Skeletal muscle tissue (tissue), 4 donors: Measurements from ENCODE around the gene LGALS4. TPM values are rescaled to one million over a fixed set of nuclear protein-coding genes. Genes with fewer than 3 reads are reported as not detected.
"Not testable (repeated sequence)": the region's sequence is repeated elsewhere in the genome, so short reads cannot be mapped to it uniquely, and the experiment has no call there.

Source experiments
- H3K27ac ChIP-seq: one replicate; pipeline ENCODE4 v1.7.0; 2013; ENCODE audit warnings: mild to moderate bottlenecking, low read depth, low read length, inconsistent platforms
- H3K27me3 ChIP-seq, 3 donors: one replicate each; pipeline ENCODE4 v1.7.0; 2013; ENCODE audit warnings: low read length in 3 of 3; ENCODE audit not compliant: control insufficient read depth in 3 of 3, insufficient read depth in 3 of 3
- H3K36me3 ChIP-seq, 3 donors: one replicate each; pipeline ENCODE4 v1.7.0; 2013; ENCODE audit warnings: low read length in 3 of 3; ENCODE audit not compliant: control insufficient read depth in 3 of 3, insufficient read depth in 3 of 3
- H3K4me1 ChIP-seq, 3 donors: one replicate each; pipeline ENCODE4 v1.7.0; 2013; ENCODE audit warnings: low read length in 3 of 3, mild to moderate bottlenecking in 3 of 3; ENCODE audit not compliant: control insufficient read depth in 3 of 3, insufficient read depth in 3 of 3
- H3K4me3 ChIP-seq, 3 donors: one replicate each; pipeline ENCODE4 v1.7.0; 2013; ENCODE audit warnings: low read length in 3 of 3
- H3K9ac ChIP-seq, 3 donors: one replicate each; pipeline ENCODE4 v1.7.0; 2013; ENCODE audit warnings: low read length in 3 of 3, mild to moderate bottlenecking in 3 of 3, moderate library complexity in 2 of 3, low read depth in 1 of 3
- H3K9me3 ChIP-seq, 3 donors: one replicate each; pipeline ENCODE4 v1.7.0; 2013; ENCODE audit warnings: low read length in 3 of 3; ENCODE audit not compliant: control insufficient read depth in 3 of 3
- total RNA-seq: library from RNA; depleted of rRNA; stranded (reverse); fragments of >200 nt; gene quantifications from one replicate; pipeline ENCODE4 v1.2.3, GENCODE V29; 2014
- donor health status: Osteomylitis.

Gene LGALS4
- total RNA-seq, 1 donor from 2014 or later: not detected

DNA sequence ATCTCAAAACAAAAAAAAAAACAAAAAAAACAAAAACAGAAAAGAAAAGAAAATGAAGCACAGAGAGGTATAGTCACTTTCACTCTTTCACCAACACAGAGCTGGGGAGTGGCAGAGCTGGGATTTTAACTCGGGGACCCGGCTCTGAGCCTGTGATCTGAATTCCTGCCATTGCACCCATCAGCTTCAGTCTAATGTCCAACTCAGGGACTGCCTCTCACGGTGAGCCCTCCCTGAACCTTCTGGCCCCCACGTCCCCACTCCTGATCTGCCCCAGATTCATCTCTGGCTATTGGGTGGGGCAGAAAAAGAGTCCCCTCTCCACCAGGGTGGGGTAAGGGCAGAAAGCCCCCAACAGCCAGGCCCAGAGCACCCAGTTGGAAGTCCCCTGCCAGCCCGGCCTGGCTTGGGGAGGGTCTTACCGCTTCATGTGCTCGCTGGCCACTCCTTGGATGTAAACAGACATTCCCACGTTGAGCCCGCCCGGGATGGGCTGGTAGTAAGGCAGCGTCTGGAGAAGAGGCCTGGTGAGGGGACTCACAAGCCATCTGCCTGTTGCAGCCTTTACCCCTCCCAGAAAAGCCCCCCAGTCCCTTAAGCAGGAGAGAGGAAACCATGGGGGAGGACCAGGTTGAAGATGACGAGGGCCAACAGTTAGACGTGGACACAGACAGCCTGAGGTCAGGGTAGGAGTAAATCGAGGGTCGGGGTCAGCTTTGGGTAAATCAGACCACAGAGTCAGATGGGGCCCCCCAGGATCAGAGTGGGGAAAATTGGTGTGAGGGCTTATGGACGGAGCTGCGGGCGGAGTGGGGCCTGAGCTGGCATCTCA, 520 bp downstream of the LGALS4 start:
- no peaks in the 10 kb centered on the region for H3K27me3 ChIP-seq
- H3K9ac ChIP-seq: no peak overlapping the region
- H3K9me3 ChIP-seq: no peaks in the 10 kb centered on the region
- no peaks in the 10 kb centered on the region for H3K4me1 ChIP-seq
- no peak overlapping the region for H3K27ac ChIP-seq
- H3K4me3 ChIP-seq: no peak overlapping the region
- H3K36me3 ChIP-seq: peaks cover 23 to 27% (median 24%) of the 10 kb centered on the region in 3 donors

DNA sequence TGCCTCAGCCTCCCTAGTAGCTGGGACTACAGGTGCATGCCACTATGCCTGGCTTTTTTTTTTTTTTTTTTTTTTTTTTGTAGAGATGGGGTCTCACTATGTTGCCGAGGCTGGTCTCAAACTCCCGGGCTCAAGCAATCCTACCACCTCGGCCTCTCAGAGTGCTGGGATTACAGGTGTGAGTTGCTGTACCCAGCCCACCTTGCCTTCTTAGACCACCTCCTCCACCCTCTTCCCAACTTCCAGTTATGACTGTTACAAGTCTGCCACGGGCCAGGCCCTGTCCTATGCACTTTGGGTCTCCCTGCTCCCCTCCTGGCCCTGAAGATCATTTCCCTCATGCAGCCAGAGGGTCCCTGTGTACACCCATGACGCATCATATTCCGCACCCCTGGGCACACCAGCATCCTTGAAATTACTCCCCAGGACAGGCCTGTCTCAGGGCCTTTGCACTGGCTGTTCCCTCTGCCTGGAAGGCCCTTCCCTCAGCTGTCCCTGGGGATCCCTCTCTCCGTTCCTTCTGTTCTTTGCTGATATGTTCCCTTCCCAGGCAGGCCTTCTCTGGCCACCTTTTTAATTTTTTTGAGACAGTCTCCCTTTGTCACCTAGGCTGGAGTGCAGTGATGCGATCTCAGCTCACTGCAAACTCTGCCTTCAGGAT, 3.0 kb downstream of the LGALS4 start:
- Histone ChIP-seq H3K4me1 (no peaks in the 10 kb centered on the region), H3K27me3 (no peaks in the 10 kb centered on the region), H3K9ac (no peak overlapping the region), H3K27ac (no peak overlapping the region), H3K36me3 (peaks cover 0 to 7% (median 0%) of the 10 kb centered on the region in 3 donors), H3K9me3 (no peaks in the 10 kb centered on the region), H3K4me3 (no peak overlapping the region)

DNA sequence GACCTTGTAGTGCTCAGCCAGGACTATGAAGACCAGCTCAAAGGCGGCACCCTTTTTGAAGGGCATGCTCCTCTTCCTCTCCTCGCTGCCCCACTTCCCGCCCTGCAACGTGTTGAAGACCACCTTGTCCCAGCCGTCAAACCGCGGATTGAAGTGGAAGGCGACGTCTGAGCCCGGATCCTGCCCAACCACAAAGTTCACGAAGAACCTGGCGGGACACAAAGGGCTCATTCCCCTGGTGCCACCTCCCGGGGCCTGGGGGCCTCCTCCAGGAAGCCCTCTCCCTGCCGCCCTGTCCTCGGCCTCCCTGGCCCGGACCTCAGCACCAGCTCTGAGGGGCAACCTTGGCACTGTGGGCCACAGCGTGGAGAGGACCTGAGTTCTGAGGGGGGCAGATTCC, 4.0 kb downstream of the LGALS4 start:
- Histone ChIP-seq H3K4me1 (no peaks in the 10 kb centered on the region), H3K9ac (no peak overlapping the region), H3K27me3 (no peaks in the 10 kb centered on the region), H3K4me3 (no peak overlapping the region), H3K27ac (no peak overlapping the region), H3K36me3 (peaks cover 0 to 9% (median 1%) of the 10 kb centered on the region in 3 donors), H3K9me3 (no peaks in the 10 kb centered on the region)

DNA sequence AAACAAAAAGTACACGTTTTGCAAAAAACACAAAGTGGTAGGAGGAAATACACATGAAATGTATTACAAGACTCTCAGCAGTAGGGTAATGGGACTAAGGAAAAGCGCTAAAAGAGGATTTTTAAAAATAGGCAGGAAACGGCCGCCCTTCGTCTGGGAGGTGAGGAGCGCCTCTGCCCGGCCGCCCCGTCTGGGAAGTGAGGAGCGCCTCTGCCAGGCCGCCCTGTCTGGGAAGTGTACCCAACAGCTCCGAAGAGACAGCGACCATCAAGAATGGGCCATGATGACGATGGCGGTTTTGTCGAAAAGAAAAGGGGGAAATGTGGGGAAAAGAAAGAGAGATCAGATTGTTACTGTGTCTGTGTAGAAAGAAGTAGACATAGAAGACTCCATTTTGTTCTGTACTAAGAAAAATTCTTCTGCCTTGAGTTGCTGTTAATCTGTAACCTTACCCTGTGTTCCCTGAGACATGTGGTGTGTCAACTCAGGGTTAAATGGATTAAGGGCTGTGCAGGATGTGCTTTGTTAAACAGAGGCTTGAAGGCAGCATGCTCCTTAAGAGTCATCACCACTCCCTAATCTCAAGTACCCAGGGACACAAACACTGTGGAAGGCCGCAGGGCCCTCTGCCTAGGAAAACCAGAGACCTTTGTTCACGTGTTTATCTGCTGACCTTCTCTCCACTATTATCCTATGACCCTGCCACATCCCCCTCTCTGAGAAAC, 5.2 kb downstream of the LGALS4 start:
- H3K4me3 ChIP-seq, H3K4me1 ChIP-seq, H3K9ac ChIP-seq, H3K9me3 ChIP-seq, H3K27me3 ChIP-seq, H3K27ac ChIP-seq, H3K36me3 ChIP-seq: not testable (repeated sequence)

DNA sequence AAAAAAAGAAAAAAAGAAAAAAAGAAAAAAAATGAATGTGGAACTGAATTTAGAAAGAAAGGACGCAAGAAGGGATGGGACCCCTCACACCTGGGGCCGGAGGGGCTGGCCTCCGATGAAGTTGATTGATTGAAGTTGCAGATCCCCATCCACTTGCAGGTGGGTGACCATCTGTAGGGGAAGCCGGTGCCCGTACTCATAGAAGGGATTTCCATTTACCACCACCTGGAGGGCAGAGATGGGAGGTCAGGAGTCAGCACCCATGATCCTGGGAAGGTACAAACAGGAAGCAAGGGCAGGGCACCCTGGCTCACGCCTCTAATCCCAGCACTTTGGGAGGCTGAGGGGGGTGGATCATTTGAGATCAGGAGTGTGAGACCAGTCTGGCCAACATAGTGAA, 6.4 kb downstream of the LGALS4 start:
- H3K27ac ChIP-seq: no peak overlapping the region
- no peak overlapping the region for H3K9ac ChIP-seq
- peaks cover 0 to 9% (median 3%) of the 10 kb centered on the region in 3 donors for H3K36me3 ChIP-seq
- H3K9me3 ChIP-seq: no peaks in the 10 kb centered on the region
- no peak overlapping the region for H3K4me3 ChIP-seq
- no peaks in the 10 kb centered on the region for H3K4me1 ChIP-seq
- no peaks in the 10 kb centered on the region for H3K27me3 ChIP-seq

DNA sequence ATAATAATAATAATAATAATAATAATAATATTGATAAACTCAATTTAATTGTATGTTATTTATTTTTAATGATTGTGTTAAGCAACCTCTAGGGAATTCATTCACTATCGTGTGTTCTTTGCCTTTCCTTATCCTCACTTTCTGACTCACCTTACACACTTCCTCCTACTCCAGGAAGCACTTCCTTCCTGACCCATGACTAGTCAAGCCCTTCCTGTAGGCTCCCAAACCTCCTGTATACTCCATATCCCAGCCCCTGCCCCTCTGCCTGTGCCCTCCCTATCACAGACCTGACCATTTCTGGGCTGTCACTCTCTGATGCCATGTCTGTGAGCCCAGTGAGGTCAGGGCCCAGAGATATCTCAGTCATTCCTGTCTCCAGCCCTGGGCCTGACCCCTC, 7.6 kb downstream of the LGALS4 start:
- H3K9me3 ChIP-seq: no peaks in the 10 kb centered on the region
- no peak overlapping the region for H3K9ac ChIP-seq
- peaks cover 3 to 9% (median 9%) of the 10 kb centered on the region in 3 donors for H3K36me3 ChIP-seq
- no peaks in the 10 kb centered on the region for H3K4me1 ChIP-seq
- no peak overlapping the region for H3K4me3 ChIP-seq
- H3K27me3 ChIP-seq: no peaks in the 10 kb centered on the region
- no peak overlapping the region for H3K27ac ChIP-seq

DNA sequence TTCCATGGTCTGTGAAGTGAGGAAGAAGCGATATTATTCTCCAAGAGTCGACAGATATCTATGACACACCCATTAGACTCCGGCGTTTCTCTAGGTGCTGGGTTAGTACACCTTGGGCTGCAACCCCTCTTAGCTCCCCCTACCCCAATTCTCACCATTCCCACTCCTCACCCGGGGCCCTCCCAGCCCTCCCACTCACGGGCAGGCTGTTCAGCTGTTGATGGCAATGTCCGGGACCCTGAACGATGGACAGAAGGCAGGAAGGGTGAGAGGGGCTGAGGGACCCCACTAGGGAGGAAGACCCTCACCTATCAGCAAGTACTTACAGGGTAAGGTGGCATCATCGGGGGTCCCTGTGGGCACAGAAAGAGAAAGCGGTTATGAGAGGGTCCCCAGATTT, 9.2 kb downstream of the LGALS4 start:
- Histone ChIP-seq H3K27me3 (no peaks in the 10 kb centered on the region), H3K4me1 (no peaks in the 10 kb centered on the region), H3K9ac (no peak overlapping the region), H3K27ac (no peak overlapping the region), H3K36me3 (peaks cover 3 to 9% (median 6%) of the 10 kb centered on the region in 3 donors), H3K4me3 (no peak overlapping the region), H3K9me3 (no peaks in the 10 kb centered on the region)

DNA sequence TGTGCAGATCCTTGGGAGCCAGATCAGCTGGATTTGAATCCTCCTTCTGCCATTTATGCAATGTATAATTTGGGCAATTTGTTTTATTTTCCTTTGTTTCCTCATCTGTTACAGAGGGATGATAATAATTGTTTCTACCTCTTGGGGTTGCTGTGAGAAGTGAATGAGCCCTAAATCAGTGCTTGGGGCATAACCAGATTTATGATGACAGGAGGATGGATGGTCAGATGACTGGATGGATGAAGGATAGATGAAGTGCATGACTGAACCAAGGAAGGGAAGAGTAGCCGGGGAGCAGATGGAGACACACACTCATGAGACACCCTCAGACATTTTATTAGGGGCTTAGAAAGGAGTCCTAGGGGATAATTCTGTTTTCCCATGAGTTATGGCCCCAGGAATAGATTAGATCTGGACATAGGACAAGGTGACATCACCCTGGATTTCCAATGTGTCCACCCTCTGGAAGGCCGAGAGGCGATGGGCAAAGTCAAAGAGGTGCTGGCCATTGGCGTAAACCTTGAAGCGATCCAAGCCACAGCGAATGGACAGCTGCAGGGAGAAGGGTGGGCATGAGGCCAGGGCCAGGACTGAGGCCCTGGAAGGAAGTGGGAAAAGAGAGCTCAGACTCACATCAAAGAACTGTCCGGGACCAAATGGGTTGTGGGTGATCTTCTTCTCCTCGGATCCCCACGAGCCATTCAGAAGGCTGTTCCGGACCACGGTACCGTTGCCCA, 11.2 kb downstream of the LGALS4 start:
- Histone ChIP-seq H3K4me3 (no peak overlapping the region), H3K27me3 (no peaks in the 10 kb centered on the region), H3K36me3 (peaks cover 3 to 9% (median 6%) of the 10 kb centered on the region in 3 donors), H3K27ac (no peak overlapping the region), H3K9me3 (no peaks in the 10 kb centered on the region), H3K9ac (no peak overlapping the region), H3K4me1 (no peaks in the 10 kb centered on the region)

DNA sequence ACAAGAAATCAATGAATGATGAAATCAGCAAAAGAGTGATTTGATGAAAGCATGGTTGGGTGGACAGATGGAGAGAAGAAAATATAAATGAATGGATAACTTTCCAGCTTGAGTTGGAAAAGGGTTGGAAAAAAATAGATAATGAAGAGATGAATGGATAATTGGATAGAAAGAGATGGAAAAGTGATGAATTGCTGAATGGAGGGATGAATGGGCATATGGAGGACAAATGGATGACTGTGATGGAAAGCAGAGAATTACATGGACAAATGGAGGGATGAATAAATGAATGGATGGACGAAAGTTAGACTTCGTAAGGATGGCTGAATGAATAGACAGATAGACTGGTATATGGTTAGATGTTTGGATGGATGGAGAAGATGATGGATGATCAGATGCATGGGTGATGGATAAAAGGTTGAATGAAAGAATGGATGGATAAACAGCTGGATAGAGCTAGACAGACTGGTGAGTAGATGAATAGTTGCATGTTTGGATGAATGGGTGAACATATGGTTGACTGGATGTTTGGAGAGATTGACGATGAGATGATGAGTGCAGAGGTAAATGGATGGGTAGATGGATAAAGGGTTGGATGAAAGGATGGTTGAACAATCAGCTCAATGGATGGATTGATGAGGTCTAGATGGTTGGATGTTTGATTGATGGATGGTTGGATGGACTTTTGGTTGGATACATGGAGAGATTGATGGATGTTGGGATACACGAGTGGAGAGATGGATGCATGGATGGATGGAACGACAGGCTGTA, 12.0 kb downstream of the LGALS4 start:
- H3K27ac ChIP-seq: no peak overlapping the region
- H3K4me1 ChIP-seq: no peaks in the 10 kb centered on the region
- no peak overlapping the region for H3K9ac ChIP-seq
- H3K4me3 ChIP-seq: no peak overlapping the region
- H3K9me3 ChIP-seq: no peaks in the 10 kb centered on the region
- H3K27me3 ChIP-seq: no peaks in the 10 kb centered on the region
- H3K36me3 ChIP-seq: peaks cover 3 to 9% (median 6%) of the 10 kb centered on the region in 3 donors
